Endothelial cell of umbilical vein (primary cell): ENCODE measurements around the gene MACROD2. TPM values are rescaled to one million over a fixed set of nuclear protein-coding genes. Genes with fewer than 3 reads are reported as not detected.

ENCODE experiments used
- BruUV-seq: library from RNA; stranded (reverse); fragments of 400-500 nt; replicated peaks from 2 replicates; lab custom pipeline; 2021; lab: Mats Ljungman, UMichigan
- CTCF ChIA-PET: fragments of 300-600, 350-600 bp; sonication (Branson Sonifier 250); formaldehyde crosslinking; loops from one replicate; lab custom pipeline; 2021; ENCODE audit warnings: antibody characterized with exemption, inconsistent platforms; lab: Charles Lee
- POLR2A ChIA-PET: fragments of 300-600, 350-600 bp; sonication (Branson Sonifier 250); formaldehyde crosslinking; loops from one replicate; lab custom pipeline; 2021; ENCODE audit warnings: antibody characterized with exemption, inconsistent platforms; lab: Charles Lee
- DNase-seq: peaks from one replicate; pipeline ENCODE4 v3.0.0-alpha.2; 2011; ENCODE audit warnings: low read depth, low spot score
- FAIRE-seq: peaks from 2 replicates; lab custom pipeline; 2011; peaks lifted over from hg19 to GRCh38; lab: Jason Lieb, UNC
- H2AFZ ChIP-seq: 2 replicates; pipeline ENCODE4 v1.6.0; 2012; ENCODE audit warnings: low read depth, low read length, control low read depth, inconsistent platforms
- H3K27ac ChIP-seq: 2 replicates; pipeline ENCODE4 v1.5.1; 2011; ENCODE audit warnings: low read depth, mild to moderate bottlenecking, control low read depth, low read length, moderate library complexity; ENCODE audit not compliant: insufficient read depth
- H3K27me3 ChIP-seq, 2 experiments: 2 replicates each; pipeline versions ENCODE4 v1.6.0 to v1.6.1; 2011; ENCODE audit warnings: low read length in 2 of 2, mixed read lengths in 1 of 2; ENCODE audit not compliant: control insufficient read depth in 2 of 2, insufficient read depth in 2 of 2
- H3K36me3 ChIP-seq, 2 experiments: 2 replicates in 1 of 2; 3 replicates in 1 of 2; pipeline ENCODE4 v1.5.1; 2011; ENCODE audit warnings: low read length in 2 of 2, mild to moderate bottlenecking in 1 of 2, moderate library complexity in 1 of 2; ENCODE audit not compliant: control insufficient read depth in 2 of 2, insufficient read depth in 2 of 2; ENCODE audit errors: extremely low read depth in 1 of 2
- H3K4me1 ChIP-seq: 3 replicates; pipeline ENCODE4 v1.5.1; 2011; ENCODE audit warnings: mild to moderate bottlenecking, low read length; ENCODE audit not compliant: control insufficient read depth, insufficient read depth; ENCODE audit errors: extremely low read depth
- H3K4me2 ChIP-seq: 2 replicates; pipeline ENCODE4 v1.6.1; 2011; ENCODE audit warnings: low read length, control low read depth, mixed read lengths; ENCODE audit not compliant: insufficient read depth
- H3K4me3 ChIP-seq, 3 experiments: fragments of 200-600 bp in 1 of 3; sonication (generic), shearing (Covaris generic) in 1 of 3; replicated peaks in 1 of 3; 2 replicates each; pipeline ENCODE4 v1.5.1; 2011 to 2016; ENCODE audit warnings: control low read depth in 3 of 3, low read length in 3 of 3, mild to moderate bottlenecking in 2 of 3, inconsistent platforms in 1 of 3, low read depth in 1 of 3, moderate library complexity in 1 of 3; ENCODE audit not compliant: insufficient read depth in 1 of 3
- H3K79me2 ChIP-seq: 2 replicates; pipeline ENCODE4 v1.6.0; 2012; ENCODE audit warnings: low read length, inconsistent platforms; ENCODE audit not compliant: control insufficient read depth, insufficient read depth
- H3K9ac ChIP-seq: replicated peaks from 2 replicates; pipeline ENCODE3; 2011; ENCODE audit warnings: low read length, control low read depth; ENCODE audit not compliant: insufficient read depth; ENCODE audit errors: extremely low read depth
- H3K9me1 ChIP-seq: replicated peaks from 3 replicates; pipeline ENCODE4 v1.6.0; 2011; ENCODE audit warnings: mild to moderate bottlenecking, low read length; ENCODE audit not compliant: control insufficient read depth, insufficient read depth; ENCODE audit errors: extremely low read depth
- H3K9me3 ChIP-seq: replicated peaks from 2 replicates; pipeline ENCODE4 v1.5.1; 2012; ENCODE audit warnings: low read length, inconsistent platforms; ENCODE audit not compliant: control insufficient read depth, insufficient read depth
- H4K20me1 ChIP-seq: replicated peaks from 2 replicates; pipeline ENCODE3; 2011; ENCODE audit warnings: mild to moderate bottlenecking, low read length; ENCODE audit not compliant: control insufficient read depth, insufficient read depth; ENCODE audit errors: extremely low read depth
- CTCF ChIP-seq, 2 donors: IDR thresholded peaks; 1 replicate in 1 of 2; 2 replicates in 1 of 2; pipeline ENCODE4 v1.5.1; 2011; ENCODE audit warnings: low read length in 2 of 2, mild to moderate bottlenecking in 2 of 2, moderate library complexity in 2 of 2, control low read depth in 1 of 2, inconsistent platforms in 1 of 2, low read depth in 1 of 2; ENCODE audit not compliant: insufficient read depth in 1 of 2; ENCODE audit errors: extremely low read depth in 1 of 2
- FOS ChIP-seq: IDR thresholded peaks from 2 replicates; pipeline ENCODE4 v1.6.1; 2011; ENCODE audit warnings: mild to moderate bottlenecking, low read length, moderate library complexity, borderline replicate concordance; ENCODE audit not compliant: insufficient read depth
- JUN ChIP-seq: IDR thresholded peaks from 2 replicates; pipeline ENCODE4 v1.6.1; 2011; ENCODE audit warnings: borderline replicate concordance, low read depth; ENCODE audit not compliant: insufficient read length, insufficient read depth
- MAX ChIP-seq: IDR thresholded peaks from 2 replicates; pipeline ENCODE4 v1.6.1; 2011; ENCODE audit not compliant: insufficient read depth, insufficient read length
- MYC ChIP-seq: IDR thresholded peaks from one replicate; pipeline ENCODE4 v1.6.1; 2011; ENCODE audit warnings: mild to moderate bottlenecking, low read depth, low read length
- POLR2A ChIP-seq: IDR thresholded peaks from 2 replicates; pipeline ENCODE4 v1.6.1; 2012; ENCODE audit warnings: low read depth, mild to moderate bottlenecking, control low read depth, low read length
- POLR2AphosphoS5 ChIP-seq: IDR thresholded peaks from 2 replicates; pipeline ENCODE4 v1.6.1; 2012; ENCODE audit warnings: low read depth, mild to moderate bottlenecking, control low read depth, low read length, moderate library complexity; ENCODE audit not compliant: insufficient read depth
- dilution Hi-C: fragments of 300-500 bp; cut with MboI; formaldehyde crosslinking; loops from one replicate; pipeline ENCODE4 v1.15.0; 2019; ENCODE audit warnings: low sequenced_read_pairs; ENCODE audit not compliant: extremely low pct_ligation_motif_present
- intact Hi-C: fragments of 100-400 bp; cut with micrococcal nuclease; formaldehyde crosslinking; loops from one replicate; pipeline ENCODE4 v1.10.0; 2022
- polyA plus RNA-seq, 4 experiments: library from polyadenylated mRNA; depleted of rRNA in 3 of 4; stranded (reverse) in 3 of 4; unstranded in 1 of 4; fragments of >200 nt; gene quantifications; 2 replicates each; pipeline versions ENCODE4 v1.2.1 to v1.2.3, GENCODE V29; 2011 to 2012; ENCODE audit warnings: missing spikeins in 1 of 4
- total RNA-seq: library from RNA; stranded (reverse); gene quantifications from 2 replicates; pipeline ENCODE4 v1.2.3, GENCODE V29; 2021

Gene MACROD2
- total and polyA plus RNA-seq, 2 donors (not counting 3 experiments of a cell fraction or from before 2014, with no cell fraction given), result 0.11 to 0.73 TPM

- Histone ChIP-seq H3K36me3 (no peaks in the 10 kb centered on the region), H3K79me2 (no peaks in the 10 kb centered on the region), H3K4me3 (no peak overlapping the region), H3K4me1 (no peaks in the 10 kb centered on the region), H3K4me2 (no peak overlapping the region), H3K9ac (no peak overlapping the region), H3K27me3 (peaks cover 0 to 2% of the 10 kb centered on the region in 2 experiments), H3K27ac (no peak overlapping the region), H4K20me1 (no peaks in the 10 kb centered on the region), H2AFZ (no peak overlapping the region), H3K9me1 (no peaks in the 10 kb centered on the region), H3K9me3 (no peaks in the 10 kb centered on the region)
- BruUV-seq, result no TSS peak
- intact Hi-C loops (no loop called here), dilution Hi-C loops (no loop called here)
- DNase-seq, result no peak
- FAIRE-seq, result no peak
- TF ChIP-seq POLR2AphosphoS5, result no peak
- TF ChIP-seq JUN, result no peak
- no peak for TF ChIP-seq POLR2A
- no peak for TF ChIP-seq FOS
- TF ChIP-seq MAX, result no peak
- POLR2A ChIA-PET, result no interaction called here
- CTCF ChIA-PET, result interaction anchor here (1.2 to 1.5 kb wide), 2 partner anchors 8 to 17 kb away, joined by 3 read pairs; no protein-coding TSS in a partner anchor
Observed at GRCh38 chr20:14800707-14801425, 805.5 kb downstream of the MACROD2 start.

GRCh38 chr20:14801591-14802325 lies 806.4 kb downstream of the MACROD2 start:
- intact Hi-C loops, result no loop called here
- BruUV-seq, result no TSS peak
- peaks cover 0 to 2% of the 10 kb centered on the region in 2 experiments for H3K27me3 ChIP-seq
- DNase-seq, result no peak
- dilution Hi-C loops, result no loop called here
- H3K4me2 ChIP-seq, result no peak overlapping the region
- FAIRE-seq, result no peak
- no peaks in the 10 kb centered on the region for H3K36me3 ChIP-seq
- H3K9me3 ChIP-seq, result no peaks in the 10 kb centered on the region
- no peak overlapping the region for H3K27ac ChIP-seq
- H3K79me2 ChIP-seq, result no peaks in the 10 kb centered on the region
- ChIA-PET POLR2A (no interaction called here), CTCF (interaction anchor here (1.2 kb wide), 1 partner anchor 9 kb away, joined by 3 read pairs; no protein-coding TSS in a partner anchor)
- no peaks in the 10 kb centered on the region for H4K20me1 ChIP-seq
- H3K9ac ChIP-seq, result no peak overlapping the region
- no peak overlapping the region for H3K4me3 ChIP-seq
- TF ChIP-seq MYC (no peak), JUN (no peak), MAX (no peak), FOS (no peak), CTCF (IDR thresholded peaks at IDR 0.05; ENCODE audit: extremely low read depth in 1 of 2, insufficient read depth in 1 of 2, low read depth in 1 of 2, low read length in 2 of 2) (no peak), POLR2A (no peak)
- no peak overlapping the region for H2AFZ ChIP-seq
- no peaks in the 10 kb centered on the region for H3K4me1 ChIP-seq
- H3K9me1 ChIP-seq, result no peaks in the 10 kb centered on the region
